Thymus (tissue), 11 donors: ENCODE results near the gene PRPS1. TPM values are rescaled to one million over a fixed set of nuclear protein-coding genes. Genes with fewer than 3 reads are reported as not detected.

Experiments used
- DNase-seq, 9 donors: peaks; one replicate each; pipeline ENCODE4 v3.0.0-alpha.2; 2013; ENCODE audit warnings: low spot score in 9 of 9, low read depth in 6 of 9, missing footprints in 1 of 9
- H3K27ac ChIP-seq, 2 donors: one replicate each; pipeline ENCODE4 v1.5.1; 2013; ENCODE audit warnings: control low read depth in 1 of 2, low read depth in 1 of 2, low read length in 1 of 2, mild to moderate bottlenecking in 1 of 2, moderate library complexity in 1 of 2
- H3K27me3 ChIP-seq, 2 donors: one replicate each; pipeline ENCODE4 v1.5.1; 2013; ENCODE audit warnings: low read length in 1 of 2; ENCODE audit not compliant: control insufficient read depth in 2 of 2, insufficient read depth in 1 of 2
- H3K36me3 ChIP-seq, 2 donors: one replicate each; pipeline ENCODE4 v1.5.1; 2013; ENCODE audit warnings: low read length in 1 of 2, mild to moderate bottlenecking in 1 of 2, moderate library complexity in 1 of 2; ENCODE audit not compliant: control insufficient read depth in 2 of 2, insufficient read depth in 2 of 2
- H3K4me1 ChIP-seq, 2 donors: one replicate each; pipeline ENCODE4 v1.5.1; 2013; ENCODE audit warnings: low read length in 2 of 2; ENCODE audit not compliant: control insufficient read depth in 2 of 2, insufficient read depth in 2 of 2
- H3K4me3 ChIP-seq, 2 donors: one replicate each; pipeline ENCODE4 v1.5.1; 2013; ENCODE audit warnings: low read length in 2 of 2, control low read depth in 1 of 2, mild to moderate bottlenecking in 1 of 2
- H3K9me3 ChIP-seq, 2 donors: one replicate each; pipeline ENCODE4 v1.5.1; 2013; ENCODE audit warnings: low read length in 1 of 2, mild to moderate bottlenecking in 1 of 2; ENCODE audit not compliant: control insufficient read depth in 2 of 2, insufficient read depth in 1 of 2
- WGBS: extraction: QIAGEN DNeasy Blood & Tissue Kit; methylation state at CpG from one replicate; pipeline ENCODE4 v1.1.7; 2013; 5-methylcytosine and 5-hydroxymethylcytosine counted together
- polyA plus RNA-seq: library from polyadenylated mRNA; stranded (reverse); fragments of 200-250 nt; gene quantifications from one replicate; pipeline ENCODE4 v1.2.3, GENCODE V29; 2013
- total RNA-seq: library from RNA; stranded (reverse); fragments of 120-200 nt; gene quantifications from one replicate; pipeline ENCODE4 v1.2.4, GENCODE V29; 2013
- donor health status: healthy.

The PRPS1 gene
- total and polyA plus RNA-seq, 2 donors: 26.4 to 41.7 TPM

DNA sequence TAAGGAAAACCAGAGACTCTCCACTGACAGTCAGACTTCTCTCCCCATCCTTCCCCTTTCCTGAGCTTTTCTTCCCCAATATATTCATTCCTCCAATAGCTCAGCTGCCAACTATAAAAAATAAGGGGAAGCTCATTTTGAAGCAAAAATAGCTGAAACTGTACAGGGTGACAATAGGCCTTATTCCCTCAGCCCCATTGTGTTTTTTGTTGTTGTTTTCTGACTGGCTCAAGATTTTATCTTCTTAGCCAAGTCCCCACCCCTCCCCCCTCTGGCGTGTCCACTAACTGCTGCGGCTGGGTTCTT is 26.2 kb downstream of the PRPS1 start:
- Histone ChIP-seq H3K9me3 (no peaks in the 10 kb centered on the region), H3K4me3 (no peak overlapping the region), H3K4me1 (peaks cover 2 to 10% of the 10 kb centered on the region in 2 donors), H3K27me3 (no peaks in the 10 kb centered on the region), H3K27ac (no peak overlapping the region), H3K36me3 (peaks cover 7 to 13% of the 10 kb centered on the region in 2 donors)
- WGBS: 58% methylated on average over 2 of the region's 2 CpGs
- no peak for DNase-seq

DNA sequence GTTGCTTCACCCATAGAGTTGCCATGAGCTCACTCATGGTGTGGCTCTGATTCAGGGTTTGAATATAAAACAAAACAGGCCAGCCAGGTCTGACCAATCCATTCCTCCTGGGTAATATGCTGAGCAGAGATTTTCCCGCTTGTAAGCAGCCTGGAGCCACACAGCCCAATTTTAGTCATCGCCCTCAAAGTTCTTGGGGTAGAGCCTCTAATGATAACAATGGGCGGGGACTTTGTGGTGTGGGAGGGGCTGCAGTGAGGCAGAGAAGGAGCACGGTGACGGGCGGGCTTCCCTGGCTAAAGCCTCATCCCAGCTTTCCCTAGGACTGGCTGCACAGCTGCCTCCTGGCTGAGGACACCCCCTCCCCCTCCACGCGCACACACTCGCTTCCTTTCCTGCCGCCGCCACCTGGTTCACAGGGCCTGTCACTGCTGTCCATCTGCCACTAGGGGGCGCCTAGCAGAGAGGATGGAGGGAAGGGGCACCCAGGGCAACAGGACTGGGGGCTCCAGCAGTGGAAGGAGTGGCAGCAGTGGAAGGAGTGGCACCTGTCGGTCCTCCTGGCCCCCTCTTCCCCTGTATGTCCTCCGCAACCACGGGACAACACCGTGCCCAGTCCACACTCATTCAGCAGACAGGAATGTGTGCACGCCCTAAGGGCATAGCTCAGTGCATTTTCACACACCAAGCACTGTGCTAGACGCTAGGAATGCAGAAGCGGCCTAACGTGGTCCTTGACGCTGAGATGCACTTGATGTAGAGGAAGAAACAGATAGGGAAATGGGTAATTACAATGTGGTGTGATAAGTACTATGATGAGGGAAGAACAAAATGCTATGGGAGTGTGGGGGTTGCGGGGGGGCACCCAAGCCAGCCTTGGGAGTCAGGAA is 26.8 kb downstream of the PRPS1 start:
- peak in 3 of 9 donors; percentile 48 to 80 (median 69) for DNase-seq
- H3K9me3 ChIP-seq: no peaks in the 10 kb centered on the region
- no peak overlapping the region for H3K27ac ChIP-seq
- H3K4me1 ChIP-seq: peaks cover 2 to 10% of the 10 kb centered on the region in 2 donors
- no peaks in the 10 kb centered on the region for H3K27me3 ChIP-seq
- peaks cover 1 to 8% of the 10 kb centered on the region in 2 donors for H3K36me3 ChIP-seq
- no peak overlapping the region for H3K4me3 ChIP-seq
- 50% methylated on average over 22 of the region's 22 CpGs for WGBS

DNA sequence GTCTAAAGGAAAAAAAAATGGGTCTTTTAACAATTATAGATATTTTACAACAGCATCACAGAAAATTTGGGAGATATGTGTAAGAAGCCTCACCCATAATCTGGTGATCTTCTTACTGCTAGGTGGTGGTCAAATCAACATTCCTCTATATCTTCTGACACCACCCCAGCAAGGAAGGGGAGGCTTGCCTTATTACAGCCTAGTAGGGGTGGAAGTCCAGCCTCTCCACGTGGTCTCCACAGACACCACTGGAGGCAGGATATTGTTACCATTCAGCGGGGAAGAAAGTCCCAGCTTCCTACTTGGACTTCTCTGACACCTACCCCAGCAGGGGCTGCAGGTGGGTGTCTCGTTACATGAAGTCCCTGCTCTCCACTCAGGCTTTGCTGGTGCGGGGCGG is 28.7 kb downstream of the PRPS1 start:
- Histone ChIP-seq H3K27ac (no peak overlapping the region), H3K4me1 (peaks cover 2 to 10% of the 10 kb centered on the region in 2 donors), H3K9me3 (no peaks in the 10 kb centered on the region), H3K27me3 (no peaks in the 10 kb centered on the region), H3K36me3 (peaks cover 0 to 3% of the 10 kb centered on the region in 2 donors), H3K4me3 (no peak overlapping the region)
- 92% methylated on average over 5 of the region's 5 CpGs for WGBS
- DNase-seq: no peak

DNA sequence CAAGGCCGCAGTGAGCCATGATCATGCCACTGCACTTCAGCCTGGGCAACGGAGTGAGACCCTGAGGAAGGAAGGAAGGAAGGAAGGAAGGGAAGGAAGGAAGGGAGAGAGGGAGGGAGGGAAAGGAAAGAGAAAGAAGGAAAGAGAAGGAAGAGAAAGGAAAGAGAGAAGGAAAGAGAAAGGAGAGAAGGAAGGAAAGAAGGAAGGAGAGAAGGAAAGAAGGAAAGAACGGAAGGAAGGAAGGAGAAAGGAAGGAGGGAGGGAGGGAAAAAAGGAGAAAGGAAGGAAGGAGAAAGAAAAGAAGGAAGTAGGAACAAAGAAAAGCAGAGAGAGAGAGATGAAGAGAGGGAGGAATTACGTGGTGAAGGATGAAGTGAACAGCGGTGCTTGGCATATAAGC is 30.4 kb downstream of the PRPS1 start:
- Histone ChIP-seq H3K27me3 (no peaks in the 10 kb centered on the region), H3K4me3 (no peak overlapping the region), H3K4me1 (peaks cover 2 to 10% of the 10 kb centered on the region in 2 donors), H3K36me3 (no peaks in the 10 kb centered on the region), H3K27ac (no peak overlapping the region), H3K9me3 (no peaks in the 10 kb centered on the region)
- 94% methylated on average over 5 of the region's 5 CpGs for WGBS
- no peak for DNase-seq

DNA sequence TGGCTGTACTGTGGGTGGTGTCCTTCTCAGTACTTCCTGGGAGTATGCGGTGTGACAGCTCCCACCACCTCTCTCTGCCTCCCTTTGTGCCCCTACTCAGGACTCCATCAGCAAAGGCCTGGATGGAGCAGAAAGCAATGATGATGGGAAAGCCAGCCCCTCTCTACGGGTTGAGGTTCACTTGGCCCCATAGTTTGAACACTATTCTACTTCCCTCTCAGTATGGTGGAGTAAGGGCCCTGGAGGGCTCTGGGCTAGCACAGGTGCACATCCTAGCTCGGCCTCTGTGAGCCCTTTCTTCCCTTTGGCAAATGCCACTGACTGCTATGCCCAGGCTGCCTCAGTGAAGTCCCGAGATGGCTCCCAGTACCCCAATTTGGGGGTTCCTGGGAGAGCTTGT is 31.0 kb downstream of the PRPS1 start:
- WGBS: 85% methylated on average over 4 of the region's 4 CpGs
- Histone ChIP-seq H3K9me3 (no peaks in the 10 kb centered on the region), H3K27ac (no peak overlapping the region), H3K27me3 (no peaks in the 10 kb centered on the region), H3K4me1 (peaks cover 2 to 10% of the 10 kb centered on the region in 2 donors), H3K36me3 (no peaks in the 10 kb centered on the region), H3K4me3 (no peak overlapping the region)
- DNase-seq: no peak

DNA sequence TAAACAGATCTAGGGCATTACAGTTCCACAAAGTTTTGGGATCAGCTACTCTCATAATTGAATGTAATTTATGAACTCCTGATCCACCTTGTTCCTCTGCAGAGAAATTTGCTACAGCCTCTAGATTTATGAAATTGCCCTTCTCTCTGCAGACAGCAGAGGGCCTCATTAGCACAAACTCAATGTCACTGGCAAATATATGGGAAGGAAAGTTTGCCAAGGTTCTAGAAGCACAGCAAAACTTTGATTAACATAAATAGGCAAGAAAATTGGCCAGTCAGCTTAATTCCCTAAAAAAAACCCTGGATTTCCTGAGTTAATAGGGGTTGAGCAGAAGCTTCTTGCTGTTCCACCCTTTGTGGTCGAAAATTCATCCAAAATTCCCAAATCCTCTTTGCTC is 31.5 kb downstream of the PRPS1 start:
- Histone ChIP-seq H3K4me3 (no peak overlapping the region), H3K4me1 (peaks cover 2 to 9% of the 10 kb centered on the region in 2 donors), H3K36me3 (no peaks in the 10 kb centered on the region), H3K27ac (no peak overlapping the region), H3K9me3 (no peaks in the 10 kb centered on the region), H3K27me3 (no peaks in the 10 kb centered on the region)
- WGBS: 89% methylated on average over 1 of the region's 1 CpG
- peak in 2 of 9 donors; percentile 46 to 62 for DNase-seq

DNA sequence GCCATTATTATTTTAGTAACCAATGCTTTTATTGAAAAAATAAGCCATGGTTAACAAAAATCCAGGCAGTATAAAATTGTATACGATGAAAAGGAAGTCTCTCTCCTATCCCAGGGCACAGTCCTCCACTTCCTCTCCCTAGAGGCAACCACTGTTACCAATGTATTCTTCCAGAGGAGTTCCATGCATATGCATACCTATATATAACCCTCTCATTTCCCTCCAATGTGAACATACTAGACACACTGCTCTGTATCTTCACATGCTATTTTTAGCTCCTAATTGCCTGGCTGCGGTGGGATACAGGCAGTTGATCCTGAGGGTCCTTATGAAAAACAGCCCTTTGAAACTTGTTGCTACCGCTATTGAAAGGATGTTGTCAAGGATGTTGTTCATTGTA is 33.8 kb downstream of the PRPS1 start:
- H3K9me3 ChIP-seq: no peaks in the 10 kb centered on the region
- H3K4me3 ChIP-seq: no peak overlapping the region
- WGBS: 41% methylated on average over 3 of the region's 3 CpGs
- H3K27ac ChIP-seq: no peak overlapping the region
- no peaks in the 10 kb centered on the region for H3K27me3 ChIP-seq
- DNase-seq: no peak
- no peaks in the 10 kb centered on the region for H3K36me3 ChIP-seq
- no peaks in the 10 kb centered on the region for H3K4me1 ChIP-seq

DNA sequence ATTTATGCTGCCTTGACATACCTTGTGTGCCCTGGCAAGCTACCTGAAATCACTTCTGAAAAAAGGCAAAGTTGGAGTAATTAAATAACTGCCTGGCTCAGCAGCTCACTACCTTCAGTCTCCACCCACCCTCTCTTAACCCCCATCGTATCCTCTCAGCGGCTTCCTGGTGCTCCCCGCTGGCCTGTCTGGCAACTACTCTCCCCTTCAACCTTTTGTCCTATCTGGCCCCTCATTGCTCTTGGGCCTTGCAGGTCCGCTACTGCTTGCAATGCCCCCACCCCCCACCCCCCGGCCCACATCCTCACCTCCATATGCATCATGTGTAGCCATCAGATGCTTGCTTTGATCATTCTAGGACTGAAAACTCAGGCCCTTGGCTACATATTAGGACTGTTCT is 34.5 kb downstream of the PRPS1 start:
- Histone ChIP-seq H3K4me3 (no peak overlapping the region), H3K4me1 (no peaks in the 10 kb centered on the region), H3K36me3 (no peaks in the 10 kb centered on the region), H3K27me3 (no peaks in the 10 kb centered on the region), H3K27ac (no peak overlapping the region), H3K9me3 (no peaks in the 10 kb centered on the region)
- no peak for DNase-seq
- WGBS: 26% methylated on average over 5 of the region's 5 CpGs

DNA sequence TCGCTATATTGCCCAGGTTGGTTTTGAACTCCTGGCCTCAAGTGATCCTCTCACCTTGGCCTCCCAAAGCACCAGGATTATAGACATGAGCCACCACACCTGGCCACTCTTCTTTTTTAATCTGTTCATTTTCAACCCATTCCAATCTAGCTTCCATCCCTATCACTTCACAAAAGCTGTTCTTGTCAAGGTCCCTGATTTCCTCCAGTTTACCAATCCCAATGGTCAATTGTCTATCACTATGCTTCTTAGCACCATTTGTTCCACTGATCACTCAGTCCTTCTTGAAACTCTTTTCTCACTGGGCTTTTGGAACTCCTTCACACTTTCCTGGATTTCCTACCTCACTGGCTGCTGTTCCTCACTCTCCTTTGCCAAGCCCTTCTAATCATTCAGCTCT is 38.6 kb downstream of the PRPS1 start:
- Histone ChIP-seq H3K36me3 (no peaks in the 10 kb centered on the region), H3K4me1 (peaks cover 0 to 5% of the 10 kb centered on the region in 2 donors), H3K9me3 (no peaks in the 10 kb centered on the region), H3K27me3 (no peaks in the 10 kb centered on the region), H3K27ac (no peak overlapping the region), H3K4me3 (no peak overlapping the region)
- DNase-seq: no peak
- 97% methylated on average over 1 of the region's 1 CpG for WGBS
